Esophagus (tissue), 2 donors: ENCODE results near the gene M1AP. TPM values are rescaled to one million over a fixed set of nuclear protein-coding genes. Genes with fewer than 3 reads are reported as not detected.

ENCODE experiments used
- H3K27ac ChIP-seq, 2 donors: one replicate each; pipeline ENCODE4 v1.5.1; 2013; ENCODE audit warnings: low read depth in 2 of 2, mild to moderate bottlenecking in 2 of 2, inconsistent platforms in 1 of 2, low read length in 1 of 2, moderate library complexity in 1 of 2
- H3K27me3 ChIP-seq, 2 donors: one replicate each; pipeline ENCODE4 v1.6.1; 2013; ENCODE audit warnings: low read length in 2 of 2, control low read depth in 1 of 2, mild to moderate bottlenecking in 1 of 2; ENCODE audit not compliant: insufficient read depth in 2 of 2, control insufficient read depth in 1 of 2
- H3K36me3 ChIP-seq, 2 donors: one replicate each; pipeline ENCODE4 v1.6.1; 2013; ENCODE audit warnings: low read length in 1 of 2; ENCODE audit not compliant: control insufficient read depth in 2 of 2, insufficient read depth in 2 of 2
- H3K4me1 ChIP-seq, 2 donors: one replicate each; pipeline ENCODE4 v1.6.1; 2013; ENCODE audit warnings: low read length in 1 of 2; ENCODE audit not compliant: control insufficient read depth in 2 of 2, insufficient read depth in 2 of 2
- H3K4me3 ChIP-seq, 2 donors: one replicate each; pipeline ENCODE4 v1.5.1; 2013; ENCODE audit warnings: low read length in 2 of 2, mild to moderate bottlenecking in 2 of 2, low read depth in 1 of 2, moderate library complexity in 1 of 2
- H3K9me3 ChIP-seq, 2 donors: one replicate each; pipeline ENCODE4 v1.6.1; 2013; ENCODE audit warnings: mild to moderate bottlenecking in 2 of 2, low read depth in 1 of 2, low read length in 1 of 2, moderate library complexity in 1 of 2; ENCODE audit not compliant: control insufficient read depth in 2 of 2, insufficient read depth in 1 of 2
- WGBS, 2 donors: extraction: QIAGEN DNeasy Blood & Tissue Kit; methylation state at CpG; one replicate each; pipeline ENCODE4 v1.1.7; 2013; 5-methylcytosine and 5-hydroxymethylcytosine counted together
- polyA plus RNA-seq, 2 donors: library from polyadenylated mRNA; stranded (reverse); fragments of 200-250 nt; gene quantifications; one replicate each; pipeline ENCODE4 v1.2.3, GENCODE V29; 2013
- donor health status: healthy with polysubstance abuse.
- donor health status: Bipolar disorder and iron deficiency.

M1AP gene
- polyA plus RNA-seq, 2 donors: 0.04 to 0.10 TPM

DNA sequence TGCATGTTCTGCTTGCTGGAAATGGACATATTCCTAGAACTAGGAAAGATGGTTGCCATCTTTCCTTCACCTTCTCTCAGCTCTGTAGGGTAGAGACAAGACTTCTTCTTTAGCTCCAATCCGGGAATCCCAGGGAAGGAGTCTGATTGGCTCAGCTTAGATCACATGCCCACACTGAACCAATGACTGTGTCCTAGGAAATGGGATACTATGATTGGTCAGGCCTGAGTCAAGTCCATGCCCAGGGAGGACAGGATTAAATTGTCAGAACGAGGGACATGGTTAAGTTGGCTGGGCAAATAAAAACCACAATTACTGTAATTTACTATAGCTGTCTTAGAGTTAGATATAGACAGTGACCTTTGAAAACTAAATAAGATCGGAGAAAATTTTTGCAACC lies 37.3 kb upstream of the M1AP start:
- Histone ChIP-seq H3K4me1 (peaks cover 0 to 3% of the 10 kb centered on the region in 2 donors), H3K36me3 (no peaks in the 10 kb centered on the region), H3K27ac (no peak overlapping the region), H3K4me3 (no peak overlapping the region), H3K9me3 (no peaks in the 10 kb centered on the region), H3K27me3 (no peaks in the 10 kb centered on the region)
- 82 to 85% methylated on average over 3 of the region's 3 CpGs for WGBS, 2 donors

GRCh38 chr2:74682501-74682900 lies 34.4 kb upstream of the M1AP start:
- peaks cover 0 to 5% of the 10 kb centered on the region in 2 donors for H3K36me3 ChIP-seq
- peaks cover 0 to 3% of the 10 kb centered on the region in 2 donors for H3K4me1 ChIP-seq
- no peak overlapping the region for H3K27ac ChIP-seq
- H3K9me3 ChIP-seq: no peaks in the 10 kb centered on the region
- no peaks in the 10 kb centered on the region for H3K27me3 ChIP-seq
- no peak overlapping the region for H3K4me3 ChIP-seq

GRCh38 chr2:74679615-74680014 lies 31.5 kb upstream of the M1AP start:
- H3K4me3 ChIP-seq: no peak overlapping the region
- H3K9me3 ChIP-seq: no peaks in the 10 kb centered on the region
- H3K36me3 ChIP-seq: peaks cover 0 to 9% of the 10 kb centered on the region in 2 donors
- H3K4me1 ChIP-seq: peaks cover 0 to 3% of the 10 kb centered on the region in 2 donors
- no peak overlapping the region for H3K27ac ChIP-seq
- WGBS, 2 donors: 95 to 96% methylated on average over 15 of the region's 15 CpGs
- H3K27me3 ChIP-seq: no peaks in the 10 kb centered on the region

DNA sequence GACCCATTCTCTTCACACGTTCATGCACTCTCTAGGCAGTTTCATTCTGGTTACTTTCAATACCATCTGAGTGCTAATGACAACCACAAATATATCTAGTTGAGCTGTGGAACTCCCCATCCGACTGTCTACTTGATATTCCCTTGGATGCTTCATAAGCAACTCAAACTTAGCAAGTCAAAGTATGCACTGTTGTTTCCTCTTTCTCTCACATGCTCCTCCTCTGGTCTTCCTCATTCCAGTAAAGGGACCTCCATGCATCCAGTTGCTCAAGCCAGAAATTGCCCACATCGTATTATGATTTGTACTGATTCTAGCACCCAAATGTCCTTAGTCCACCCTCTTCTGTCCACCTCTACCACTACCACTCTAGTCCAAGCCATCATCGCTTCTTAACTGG lies 28.2 kb upstream of the M1AP start:
- Histone ChIP-seq H3K9me3 (no peaks in the 10 kb centered on the region), H3K36me3 (peaks cover 0 to 9% of the 10 kb centered on the region in 2 donors), H3K27me3 (no peaks in the 10 kb centered on the region), H3K4me3 (no peak overlapping the region), H3K4me1 (no peaks in the 10 kb centered on the region), H3K27ac (no peak overlapping the region)
- 90 to 91% methylated on average over 4 of the region's 4 CpGs for WGBS, 2 donors

- Histone ChIP-seq H3K9me3 (no peaks in the 10 kb centered on the region), H3K27me3 (no peaks in the 10 kb centered on the region), H3K27ac (no peak overlapping the region), H3K4me3 (no peak overlapping the region), H3K4me1 (no peaks in the 10 kb centered on the region), H3K36me3 (peaks cover 0 to 9% of the 10 kb centered on the region in 2 donors)
- 88 to 93% methylated on average over 6 of the region's 6 CpGs for WGBS, 2 donors
These were observed 27.0 kb upstream of the M1AP start for GRCh38 chr2:74675090-74675489.

GRCh38 chr2:74673826-74674528 lies 25.8 kb upstream of the M1AP start:
- peaks cover 0 to 4% of the 10 kb centered on the region in 2 donors for H3K36me3 ChIP-seq
- no peaks in the 10 kb centered on the region for H3K4me1 ChIP-seq
- no peaks in the 10 kb centered on the region for H3K9me3 ChIP-seq
- H3K27ac ChIP-seq: no peak overlapping the region
- 83 to 84% methylated on average over 7 of the region's 7 CpGs for WGBS, 2 donors
- no peak overlapping the region for H3K4me3 ChIP-seq
- no peaks in the 10 kb centered on the region for H3K27me3 ChIP-seq

DNA sequence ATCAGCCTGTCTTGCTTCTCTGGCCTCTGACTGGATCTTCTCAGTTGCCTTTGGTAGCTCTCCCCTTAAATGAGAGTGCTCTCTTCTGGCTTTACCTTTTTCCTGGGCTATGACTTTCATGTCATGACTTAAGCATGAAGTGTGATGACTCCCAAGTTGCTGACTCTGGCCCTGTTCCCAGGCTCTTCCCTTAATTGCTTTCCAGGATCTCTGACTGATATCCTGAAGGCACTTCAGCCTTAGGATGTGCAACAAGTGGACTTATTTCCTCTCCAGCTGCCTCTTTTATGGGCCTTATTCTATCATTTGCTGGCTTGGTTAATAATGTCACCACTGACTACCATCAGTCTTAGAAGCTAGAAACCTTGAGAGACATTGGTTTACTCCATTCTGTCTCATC lies 23.3 kb upstream of the M1AP start:
- Histone ChIP-seq H3K4me3 (no peak overlapping the region), H3K27me3 (no peaks in the 10 kb centered on the region), H3K36me3 (peaks cover 0 to 4% of the 10 kb centered on the region in 2 donors), H3K9me3 (no peaks in the 10 kb centered on the region), H3K27ac (no peak overlapping the region), H3K4me1 (no peaks in the 10 kb centered on the region)

GRCh38 chr2:74670263-74670662 lies 22.1 kb upstream of the M1AP start:
- H3K4me3 ChIP-seq: no peak overlapping the region
- no peaks in the 10 kb centered on the region for H3K36me3 ChIP-seq
- 93 to 96% methylated on average over 7 of the region's 7 CpGs for WGBS, 2 donors
- no peaks in the 10 kb centered on the region for H3K4me1 ChIP-seq
- no peaks in the 10 kb centered on the region for H3K9me3 ChIP-seq
- no peaks in the 10 kb centered on the region for H3K27me3 ChIP-seq
- H3K27ac ChIP-seq: no peak overlapping the region

DNA sequence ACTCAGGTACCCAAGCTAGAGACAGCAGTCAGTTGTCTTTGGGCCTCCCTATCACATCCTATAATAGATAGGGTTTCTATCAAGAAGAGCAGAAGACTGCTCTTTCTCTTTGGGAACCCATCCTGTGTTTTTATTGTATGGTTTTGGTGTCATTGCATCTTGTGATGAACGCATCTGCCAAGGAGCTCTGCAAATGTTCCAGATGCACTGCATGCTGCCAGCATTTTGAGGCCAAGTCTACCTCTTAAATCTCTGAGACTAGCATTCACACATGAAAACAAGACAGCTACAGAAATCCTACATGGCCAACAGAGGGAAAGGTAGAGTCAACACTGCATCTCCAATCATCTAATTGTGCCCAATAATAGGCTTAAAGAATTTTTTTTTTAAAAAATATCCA lies 20.0 kb upstream of the M1AP start:
- Histone ChIP-seq H3K4me1 (no peaks in the 10 kb centered on the region), H3K36me3 (no peaks in the 10 kb centered on the region), H3K27me3 (no peaks in the 10 kb centered on the region), H3K4me3 (no peak overlapping the region), H3K27ac (no peak overlapping the region), H3K9me3 (no peaks in the 10 kb centered on the region)
- 94% methylated on average over 1 of the region's 1 CpG for WGBS, 2 donors

GRCh38 chr2:74659462-74659861 lies 11.3 kb upstream of the M1AP start:
- Histone ChIP-seq H3K27ac (no peak overlapping the region), H3K9me3 (no peaks in the 10 kb centered on the region), H3K4me1 (peaks cover 0 to 2% of the 10 kb centered on the region in 2 donors), H3K36me3 (no peaks in the 10 kb centered on the region), H3K27me3 (no peaks in the 10 kb centered on the region), H3K4me3 (no peak overlapping the region)
- 70 to 73% methylated on average over 2 of the region's 2 CpGs for WGBS, 2 donors
